ENCODE measurements around the gene RARA. TPM values are rescaled to one million over a fixed set of nuclear protein-coding genes. Genes with fewer than 3 reads are reported as not detected.

Gene RARA
- total RNA-seq, 2 experiments from 2014 or later = 34.7 to 36.2 TPM

- ChIA-PET POLR2A (interaction anchor here (1.1 to 13.3 kb wide), 5 partner anchors 8 to 28 kb away, joined by 3 to 184 read pairs (median 7); partner anchors contain the start of gene CDC6), CTCF (interaction anchor here (2.7 to 42.0 kb wide), 2 partner anchors 9 to 39 kb away, joined by 15 to 780 read pairs; no protein-coding TSS in a partner anchor)
- Mint-ChIP-seq H3K36me3 (ENCODE audit: low read depth) (no peaks in the 10 kb centered on the region), H3K27me3 (no peaks in the 10 kb centered on the region), H3K4me1 (ENCODE audit: low read depth) (peaks cover 52% of the 10 kb centered on the region), H3K9me3 (no peaks in the 10 kb centered on the region), H3K4me3 (no peak overlapping the region), H3K27ac (peak overlapping the region; percentile 1)
- intact Hi-C loops (cut with micrococcal nuclease) = no loop called here
- ATAC-seq (no peak), DNase-seq (peak; percentile 3)
- no peak for TF ChIP-seq CTCF (IDR thresholded peaks at IDR 0.05)
Observed at GRCh38 chr17:40311575-40311974, 2.6 kb downstream of the RARA start.

GRCh38 chr17:40312131-40312731 lies 3.3 kb downstream of the RARA start:
- no peaks in the 10 kb centered on the region for H3K9me3 Mint-ChIP-seq
- H3K27ac Mint-ChIP-seq = peak overlapping the region; percentile 32
- POLR2A ChIA-PET = interaction anchor here (0.7 to 4.2 kb wide), 5 partner anchors 9 to 33 kb away, joined by 3 to 15 read pairs (median 4); no protein-coding TSS in a partner anchor

GRCh38 chr17:40312893-40313667 lies 4.1 kb downstream of the RARA start:
- ATAC-seq (no peak), DNase-seq (peak; percentile 1)
- Mint-ChIP-seq H3K9me3 (no peaks in the 10 kb centered on the region), H3K27me3 (no peaks in the 10 kb centered on the region), H3K27ac (no peak overlapping the region), H3K36me3 (ENCODE audit: low read depth) (no peaks in the 10 kb centered on the region), H3K4me1 (ENCODE audit: low read depth) (peaks cover 61% of the 10 kb centered on the region), H3K4me3 (no peak overlapping the region)
- no peak for TF ChIP-seq CTCF (IDR thresholded peaks at IDR 0.05)
- POLR2A ChIA-PET = interaction anchor here (0.7 to 4.2 kb wide), 3 partner anchors 10 to 32 kb away, joined by 4 to 15 read pairs (median 7); no protein-coding TSS in a partner anchor
- intact Hi-C loops (cut with micrococcal nuclease) = no loop called here
- CTCF ChIA-PET = interaction anchor here (2.7 to 42.0 kb wide), 2 partner anchors 10 to 38 kb away, joined by 15 to 780 read pairs; no protein-coding TSS in a partner anchor

More at GRCh38 chr17:40312131-40312731, 3.3 kb downstream of the RARA start:
- Mint-ChIP-seq H3K27me3 (no peaks in the 10 kb centered on the region), H3K4me3 (peak overlapping the region; percentile 15), H3K4me1 (ENCODE audit: low read depth) (peaks cover 54% of the 10 kb centered on the region), H3K36me3 (ENCODE audit: low read depth) (no peaks in the 10 kb centered on the region)
- CTCF ChIA-PET = interaction anchor here (2.7 to 42.0 kb wide), 2 partner anchors 9 to 39 kb away, joined by 15 to 780 read pairs; no protein-coding TSS in a partner anchor
- intact Hi-C loops (cut with micrococcal nuclease) = no loop called here
- no peak for ATAC-seq
- peak; percentile 5 for DNase-seq
- TF ChIP-seq CTCF (IDR thresholded peaks at IDR 0.05) = no peak

- ChIA-PET POLR2A (interaction anchor here (1.1 to 4.1 kb wide), 2 partner anchors 11 to 12 kb away, joined by 5 to 22 read pairs; no protein-coding TSS in a partner anchor), CTCF (interaction anchor here (42.0 kb wide), 1 partner anchor 37 kb away, joined by 780 read pairs; no protein-coding TSS in a partner anchor)
- H3K9me3 Mint-ChIP-seq = no peaks in the 10 kb centered on the region
- ATAC-seq (no peak), DNase-seq (peak; percentile 9)
- intact Hi-C loops (cut with micrococcal nuclease) = no loop called here
- H3K27ac Mint-ChIP-seq = peak overlapping the region; percentile 57
- TF ChIP-seq CTCF (IDR thresholded peaks at IDR 0.05) = no peak
- H3K36me3 Mint-ChIP-seq (ENCODE audit: low read depth) = peaks cover 2% of the 10 kb centered on the region
- H3K4me1 Mint-ChIP-seq (ENCODE audit: low read depth) = peaks cover 61% of the 10 kb centered on the region
- no peak overlapping the region for H3K4me3 Mint-ChIP-seq
- H3K27me3 Mint-ChIP-seq = no peaks in the 10 kb centered on the region
Observed at GRCh38 chr17:40313668-40314583, 4.9 kb downstream of the RARA start.

All from activated CD8-positive, alpha-beta T cell treated with anti-CD3 and anti-CD28 coated beads for 36 hours (primary cell).